ENCODE measurements around the gene TRPM6.
"Not testable (repeated sequence)": the region's sequence is repeated elsewhere in the genome, so short reads cannot be mapped to it uniquely, and the experiment has no call there.

The TRPM6 gene, protein sequence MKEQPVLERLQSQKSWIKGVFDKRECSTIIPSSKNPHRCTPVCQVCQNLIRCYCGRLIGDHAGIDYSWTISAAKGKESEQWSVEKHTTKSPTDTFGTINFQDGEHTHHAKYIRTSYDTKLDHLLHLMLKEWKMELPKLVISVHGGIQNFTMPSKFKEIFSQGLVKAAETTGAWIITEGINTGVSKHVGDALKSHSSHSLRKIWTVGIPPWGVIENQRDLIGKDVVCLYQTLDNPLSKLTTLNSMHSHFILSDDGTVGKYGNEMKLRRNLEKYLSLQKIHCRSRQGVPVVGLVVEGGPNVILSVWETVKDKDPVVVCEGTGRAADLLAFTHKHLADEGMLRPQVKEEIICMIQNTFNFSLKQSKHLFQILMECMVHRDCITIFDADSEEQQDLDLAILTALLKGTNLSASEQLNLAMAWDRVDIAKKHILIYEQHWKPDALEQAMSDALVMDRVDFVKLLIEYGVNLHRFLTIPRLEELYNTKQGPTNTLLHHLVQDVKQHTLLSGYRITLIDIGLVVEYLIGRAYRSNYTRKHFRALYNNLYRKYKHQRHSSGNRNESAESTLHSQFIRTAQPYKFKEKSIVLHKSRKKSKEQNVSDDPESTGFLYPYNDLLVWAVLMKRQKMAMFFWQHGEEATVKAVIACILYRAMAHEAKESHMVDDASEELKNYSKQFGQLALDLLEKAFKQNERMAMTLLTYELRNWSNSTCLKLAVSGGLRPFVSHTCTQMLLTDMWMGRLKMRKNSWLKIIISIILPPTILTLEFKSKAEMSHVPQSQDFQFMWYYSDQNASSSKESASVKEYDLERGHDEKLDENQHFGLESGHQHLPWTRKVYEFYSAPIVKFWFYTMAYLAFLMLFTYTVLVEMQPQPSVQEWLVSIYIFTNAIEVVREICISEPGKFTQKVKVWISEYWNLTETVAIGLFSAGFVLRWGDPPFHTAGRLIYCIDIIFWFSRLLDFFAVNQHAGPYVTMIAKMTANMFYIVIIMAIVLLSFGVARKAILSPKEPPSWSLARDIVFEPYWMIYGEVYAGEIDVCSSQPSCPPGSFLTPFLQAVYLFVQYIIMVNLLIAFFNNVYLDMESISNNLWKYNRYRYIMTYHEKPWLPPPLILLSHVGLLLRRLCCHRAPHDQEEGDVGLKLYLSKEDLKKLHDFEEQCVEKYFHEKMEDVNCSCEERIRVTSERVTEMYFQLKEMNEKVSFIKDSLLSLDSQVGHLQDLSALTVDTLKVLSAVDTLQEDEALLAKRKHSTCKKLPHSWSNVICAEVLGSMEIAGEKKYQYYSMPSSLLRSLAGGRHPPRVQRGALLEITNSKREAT (N-terminal part only)

GRCh38 chr9:74887041-74887980 lies at the start of gene TRPM6:
TSS of gene TRPM6 (minus strand) at chr9:74887921. CDS start at chr9:74887856, 65 bp downstream.
- peak; percentile 62 for DNase-seq

DNA sequence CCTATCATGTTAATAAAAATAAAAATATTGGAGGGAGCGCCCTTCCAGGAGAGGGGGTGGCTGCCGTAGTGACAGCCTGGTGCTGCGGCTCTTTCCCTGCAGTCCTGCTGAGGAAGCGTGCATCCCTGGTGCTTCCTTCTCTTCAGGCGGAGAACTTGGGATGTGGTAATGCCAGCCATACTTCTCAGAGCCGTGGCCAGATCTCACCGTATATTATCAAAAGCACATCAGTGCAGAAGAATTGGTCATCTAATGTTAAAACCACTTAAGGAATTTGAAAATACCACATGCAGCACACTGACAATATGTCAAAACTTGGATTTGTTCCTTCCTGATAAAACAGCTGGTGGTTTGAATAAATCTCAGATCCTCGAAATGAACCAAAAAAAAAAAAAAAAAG lies 47.3 kb upstream of the TRPM6 start:
- DNase-seq, result no peak

DNA sequence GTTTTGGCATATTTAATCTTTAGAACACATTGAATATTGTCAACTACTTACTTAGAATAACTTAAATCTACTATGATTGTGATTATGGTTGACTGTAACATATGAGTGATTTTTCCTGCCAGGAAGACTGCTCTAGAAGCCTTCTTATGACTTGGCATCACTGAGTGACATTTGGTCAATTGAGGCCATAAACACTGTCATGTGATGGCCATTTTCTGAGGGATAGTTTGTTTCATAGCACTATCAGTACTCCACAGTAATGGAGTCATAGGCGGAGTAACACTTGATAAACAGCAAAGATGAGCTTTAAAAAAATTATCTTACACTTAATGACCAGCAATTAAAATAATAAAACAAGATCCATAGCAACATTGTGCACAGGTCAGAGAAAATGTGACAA lies 34.0 kb upstream of the TRPM6 start:
- no peak for DNase-seq

GRCh38 chr9:74920944-74921626 lies 33.4 kb upstream of the TRPM6 start:
- no peak for DNase-seq

GRCh38 chr9:74910036-74910435 lies 22.3 kb upstream of the TRPM6 start:
- no peak for DNase-seq

- no peak for DNase-seq
These were observed 20.9 kb upstream of the TRPM6 start for GRCh38 chr9:74908665-74909064.

GRCh38 chr9:74907085-74907484 lies 19.4 kb upstream of the TRPM6 start:
- no peak for DNase-seq

GRCh38 chr9:74901001-74901400 lies 13.3 kb upstream of the TRPM6 start:
- no peak for DNase-seq

DNA sequence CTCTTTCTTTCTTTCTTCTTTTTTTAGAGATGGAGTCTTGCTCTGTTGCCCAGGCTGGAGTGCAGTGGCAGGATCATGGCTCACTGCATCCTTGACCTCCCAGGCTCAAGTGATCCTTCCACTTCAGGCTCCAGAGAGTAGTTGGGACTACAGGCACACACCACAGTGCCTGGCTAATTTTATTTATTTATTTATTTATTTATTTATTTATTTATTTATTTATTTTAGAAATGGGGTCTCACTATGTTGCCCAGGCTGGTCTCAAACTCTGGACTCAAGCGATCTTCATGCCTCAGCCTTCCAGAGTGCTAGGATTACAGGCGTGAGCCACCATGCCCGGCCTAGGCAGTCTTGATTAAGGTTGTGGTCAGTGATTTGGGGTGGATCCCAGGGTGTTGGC lies 728 bp upstream of the TRPM6 start:
- DNase-seq, result not testable (repeated sequence)

DNA sequence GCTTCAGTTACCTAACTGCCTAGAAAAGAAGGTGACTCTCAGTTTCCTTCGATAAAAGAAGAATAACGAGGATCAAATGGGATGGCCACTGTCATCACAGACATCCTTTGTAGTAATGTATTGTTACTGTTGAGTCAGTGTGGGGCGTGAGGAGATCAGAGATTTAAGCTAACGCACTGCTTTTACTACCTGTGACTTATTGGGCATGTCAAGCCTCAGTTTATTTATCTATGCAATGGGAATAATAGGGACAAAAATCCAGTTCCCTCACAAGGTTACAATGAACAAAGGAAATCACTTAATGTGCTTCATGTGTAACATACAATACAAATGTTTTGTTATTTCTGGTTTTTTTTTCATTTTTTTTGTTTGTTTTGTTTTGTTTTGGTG lies 255 bp upstream of the TRPM6 start:
- DNase-seq, result no peak

- no peak for DNase-seq
These were observed 11.3 kb downstream of the TRPM6 start for GRCh38 chr9:74876382-74876949.

- no peak for DNase-seq
These were observed 12.1 kb downstream of the TRPM6 start for GRCh38 chr9:74875656-74876055.

DNA sequence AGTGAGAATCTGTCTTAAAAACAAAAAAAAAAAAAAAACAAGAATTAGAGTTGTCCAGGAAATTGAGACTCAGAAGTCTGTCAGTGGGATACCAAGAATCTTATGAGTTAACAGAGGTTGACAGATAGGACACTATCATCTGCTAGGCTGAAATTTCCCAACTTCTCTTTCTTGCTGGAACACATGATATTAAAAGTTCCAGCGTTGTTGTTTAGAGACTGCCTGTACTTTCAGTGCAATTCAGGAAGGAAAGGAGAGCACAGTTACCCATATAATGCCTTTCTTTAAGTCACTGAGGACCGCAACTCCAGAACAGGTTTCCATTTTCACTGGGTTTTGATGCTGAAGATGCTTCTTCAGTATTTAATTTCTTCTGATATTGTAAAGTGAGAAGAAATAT lies 13.5 kb downstream of the TRPM6 start:
- DNase-seq, result no peak

GRCh38 chr9:74872619-74873233 lies 15.0 kb downstream of the TRPM6 start:
- no peak for DNase-seq

GRCh38 chr9:74867483-74867882 lies 20.2 kb downstream of the TRPM6 start:
- DNase-seq, result no peak

GRCh38 chr9:74865177-74865576 lies 22.5 kb downstream of the TRPM6 start:
- no peak for DNase-seq

GRCh38 chr9:74861773-74862474 lies 25.8 kb downstream of the TRPM6 start:
- DNase-seq, result no peak

GRCh38 chr9:74861071-74861470 lies 26.6 kb downstream of the TRPM6 start:
- no peak for DNase-seq

GRCh38 chr9:74860247-74860646 lies 27.5 kb downstream of the TRPM6 start:
- not testable (repeated sequence) for DNase-seq

DNA sequence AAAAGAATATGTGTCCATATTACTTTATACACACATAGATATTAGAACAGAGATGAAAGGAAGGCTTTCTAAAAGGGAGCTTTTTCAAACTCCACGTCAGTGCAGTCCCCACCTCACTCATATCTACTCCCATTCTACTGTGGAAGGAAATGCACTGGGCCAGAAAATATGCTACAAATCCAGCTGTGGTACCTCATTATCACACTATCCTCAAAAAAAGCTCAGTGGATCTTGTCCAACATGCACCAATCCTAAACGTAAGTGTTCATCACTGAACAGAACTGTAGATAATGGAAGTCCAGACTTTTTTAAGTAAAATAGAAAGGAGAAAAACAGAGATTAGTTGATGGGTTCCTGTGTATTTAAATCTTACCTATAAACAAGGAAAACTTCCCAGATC lies 27.9 kb downstream of the TRPM6 start:
- no peak for DNase-seq
